Esophagus muscularis mucosa (tissue), 4 donors: ENCODE results near the gene ASB7. TPM values are rescaled to one million over a fixed set of nuclear protein-coding genes. Genes with fewer than 3 reads are reported as not detected.
A peak's percentile ranks its signal among the peaks of the same experiment; 100 is the strongest.

Experiments
- DNase-seq: peaks from one replicate; pipeline ENCODE4 v3.0.0-alpha.2; 2017; ENCODE audit errors: extremely low spot score
- H3K27ac ChIP-seq, 4 donors: fragments of 200-600 bp; sonication (generic); replicated peaks in 1 of 4; 1 replicate in 3 of 4; 2 replicates in 1 of 4; pipeline ENCODE4 v1.5.1; 2016 to 2019; ENCODE audit warnings: mild to moderate bottlenecking in 1 of 4
- H3K27me3 ChIP-seq, 4 donors: fragments of 200-600 bp; sonication (generic); one replicate each; pipeline versions ENCODE4 v1.5.1 to v1.6.0; 2016 to 2019
- H3K36me3 ChIP-seq, 4 donors: fragments of 200-600 bp; sonication (generic); one replicate each; pipeline ENCODE4 v1.5.1; 2016 to 2019
- H3K4me1 ChIP-seq, 4 donors: fragments of 200-600 bp; sonication (generic); one replicate each; pipeline ENCODE4 v1.5.1; 2016 to 2019
- H3K4me3 ChIP-seq, 4 donors: fragments of 200-600 bp; sonication (generic); 1 replicate in 2 of 4; 2 replicates in 2 of 4; pipeline ENCODE4 v1.5.1; 2016 to 2019; ENCODE audit warnings: mild to moderate bottlenecking in 4 of 4, moderate library complexity in 1 of 4
- H3K9me3 ChIP-seq, 4 donors: fragments of 200-600 bp; sonication (generic); 1 replicate in 3 of 4; 2 replicates in 1 of 4; pipeline ENCODE4 v1.5.1; 2016 to 2019
- CTCF ChIP-seq, 3 experiments: fragments of 200-600 bp in 2 of 3; fragments of 450-650 bp in 1 of 3; sonication (generic) in 2 of 3; IDR thresholded peaks; one replicate each; pipeline ENCODE4 v1.5.1; 2017 to 2019; ENCODE audit warnings: antibody characterized with exemption in 3 of 3, mild to moderate bottlenecking in 2 of 3, moderate library complexity in 1 of 3
- EP300 ChIP-seq: sonication (generic); formaldehyde crosslinking; IDR thresholded peaks from one replicate; pipeline ENCODE4 v1.6.1; 2017; ENCODE audit warnings: antibody characterized with exemption
- POLR2A ChIP-seq: fragments of 450-650 bp; IDR thresholded peaks from one replicate; pipeline ENCODE4 v1.6.1; 2017; ENCODE audit warnings: antibody characterized with exemption, moderate library complexity, mild to moderate bottlenecking, low read depth
- POLR2AphosphoS5 ChIP-seq, 2 donors: sonication (generic); formaldehyde crosslinking; IDR thresholded peaks; one replicate each; pipeline ENCODE4 v1.6.1; 2017; ENCODE audit warnings: antibody characterized with exemption in 2 of 2
- WGBS: methylation state at CpG from one replicate; pipeline ENCODE4 v1.1.5; 2018; 5-methylcytosine and 5-hydroxymethylcytosine counted together
- intact Hi-C: fragments of 100-400 bp; cut with DNase I; formaldehyde crosslinking; loops from one replicate; pipeline ENCODE4 v1.15.1; 2023
- total RNA-seq, 4 donors: library from RNA; depleted of rRNA; stranded (reverse); fragments of >200 nt; gene quantifications; one replicate each; pipeline versions ENCODE4 v1.1.0 to v1.2.1, GENCODE V29; 2016

The ASB7 gene
- total RNA-seq, 4 donors from 2014 or later, result 12.8 to 13.8 (median 13.4) TPM

- peaks cover 0 to 13% (median 0%) of the 10 kb centered on the region in 4 donors for H3K27me3 ChIP-seq
- H3K27ac ChIP-seq, result no peak overlapping the region
- H3K9me3 ChIP-seq, result no peaks in the 10 kb centered on the region
- H3K4me1 ChIP-seq, result peaks cover 0 to 41% (median 25%) of the 10 kb centered on the region in 4 donors
- intact Hi-C loops, result no loop called here
- no peak overlapping the region for H3K4me3 ChIP-seq
- peak; percentile 31 for DNase-seq
- WGBS, result 87% methylated on average over 18 of the region's 18 CpGs
- no peaks in the 10 kb centered on the region for H3K36me3 ChIP-seq
- TF ChIP-seq EP300, result no peak
- no peak for TF ChIP-seq POLR2AphosphoS5 (IDR thresholded peaks at IDR 0.05)
- no peak for TF ChIP-seq CTCF (IDR thresholded peaks at IDR 0.05)
- no peak for TF ChIP-seq POLR2A
Observed at GRCh38 chr15:100690032-100690794, 87.8 kb downstream of the ASB7 start.

GRCh38 chr15:100690795-100691158, 88.4 kb downstream of the ASB7 start:
- Histone ChIP-seq H3K27me3 (peaks cover 0 to 12% (median 0%) of the 10 kb centered on the region in 4 donors), H3K9me3 (no peaks in the 10 kb centered on the region), H3K27ac (no peak overlapping the region), H3K4me1 (peaks cover 0 to 40% (median 25%) of the 10 kb centered on the region in 4 donors), H3K36me3 (no peaks in the 10 kb centered on the region), H3K4me3 (no peak overlapping the region)
- peak; percentile 64 for DNase-seq
- TF ChIP-seq CTCF (IDR thresholded peaks at IDR 0.05), result no peak
- TF ChIP-seq EP300, result no peak
- TF ChIP-seq POLR2A, result no peak
- no peak for TF ChIP-seq POLR2AphosphoS5 (IDR thresholded peaks at IDR 0.05)
- intact Hi-C loops, result no loop called here

- intact Hi-C loops, result no loop called here
- Histone ChIP-seq H3K27me3 (peaks cover 0 to 6% (median 0%) of the 10 kb centered on the region in 4 donors), H3K27ac (no peak overlapping the region), H3K9me3 (no peaks in the 10 kb centered on the region), H3K4me1 (peaks cover 0 to 35% (median 23%) of the 10 kb centered on the region in 4 donors), H3K4me3 (no peak overlapping the region), H3K36me3 (no peaks in the 10 kb centered on the region)
- peak; percentile 89 for DNase-seq
- WGBS, result 90% methylated on average over 4 of the region's 4 CpGs
- TF ChIP-seq CTCF (IDR thresholded peaks at IDR 0.05) (no peak), EP300 (no peak), POLR2A (no peak), POLR2AphosphoS5 (IDR thresholded peaks at IDR 0.05) (no peak)
Observed at GRCh38 chr15:100691321-100691720, 88.9 kb downstream of the ASB7 start.

- no peak for DNase-seq
- Histone ChIP-seq H3K27ac (no peak overlapping the region), H3K36me3 (no peaks in the 10 kb centered on the region), H3K4me1 (peaks cover 0 to 29% (median 23%) of the 10 kb centered on the region in 4 donors), H3K9me3 (no peaks in the 10 kb centered on the region), H3K27me3 (no peaks in the 10 kb centered on the region), H3K4me3 (no peak overlapping the region)
- WGBS, result 76% methylated on average over 3 of the region's 3 CpGs
- intact Hi-C loops, result no loop called here
- TF ChIP-seq EP300, result no peak
- no peak for TF ChIP-seq POLR2AphosphoS5 (IDR thresholded peaks at IDR 0.05)
- no peak for TF ChIP-seq POLR2A
- TF ChIP-seq CTCF (IDR thresholded peaks at IDR 0.05), result no peak
Observed at GRCh38 chr15:100692246-100692645, 89.9 kb downstream of the ASB7 start.
